HEK293T (cell line): ENCODE data around the gene HPS5.
"Not testable (repeated sequence)": the region's sequence is repeated elsewhere in the genome, so short reads cannot be mapped to it uniquely, and the experiment has no call there.

Experiments used
- CTCF ChIA-PET: fragments of 350-600 bp; formaldehyde crosslinking; extraction: SDS; loops from one replicate; lab custom pipeline; 2021; ENCODE audit warnings: antibody characterized with exemption, inconsistent platforms; lab: Yijun Ruan, JAX
- POLR2A ChIA-PET: fragments of 350-600 bp; formaldehyde crosslinking; extraction: SDS; loops from one replicate; lab custom pipeline; 2020; ENCODE audit warnings: antibody characterized with exemption, inconsistent platforms; lab: Yijun Ruan, JAX
- DNase-seq: peaks from one replicate; pipeline ENCODE4 v3.0.0; 2012; ENCODE audit warnings: mixed read lengths; ENCODE audit errors: extremely low spot score
- ARNT ChIP-seq: fragments of 450-650 bp; IDR thresholded peaks from 2 replicates; pipeline ENCODE4 v1.6.1; 2017; ENCODE audit warnings: mild to moderate bottlenecking
- BHLHE40 ChIP-seq: fragments of 450-650 bp; IDR thresholded peaks from 2 replicates; pipeline ENCODE4 v1.6.1; 2016; ENCODE audit warnings: mild to moderate bottlenecking, moderate library complexity, borderline replicate concordance
- CTBP1 ChIP-seq: fragments of 450-650 bp; IDR thresholded peaks from 2 replicates; pipeline ENCODE4 v1.6.1; 2016; ENCODE audit warnings: borderline replicate concordance
- ELF4 ChIP-seq: fragments of 450-650 bp; IDR thresholded peaks from 2 replicates; pipeline ENCODE4 v1.6.1; 2017; ENCODE audit warnings: antibody characterized with exemption
- FOXA1 ChIP-seq: fragments of 450-650 bp; IDR thresholded peaks from 2 replicates; pipeline ENCODE4 v1.6.1; 2016; ENCODE audit warnings: mild to moderate bottlenecking
- FOXK2 ChIP-seq: fragments of 450-650 bp; IDR thresholded peaks from 2 replicates; pipeline ENCODE4 v1.6.1; 2016; ENCODE audit warnings: mild to moderate bottlenecking
- FOXM1 ChIP-seq: fragments of 450-650 bp; IDR thresholded peaks from 2 replicates; pipeline ENCODE4 v1.6.1; 2017; ENCODE audit warnings: mild to moderate bottlenecking, borderline replicate concordance
- HDGF ChIP-seq: fragments of 450-650 bp; IDR thresholded peaks from 2 replicates; pipeline ENCODE4 v1.6.1; 2017; ENCODE audit warnings: antibody characterized with exemption, borderline replicate concordance
- L3MBTL2 ChIP-seq: fragments of 450-650 bp; conservative IDR thresholded peaks from 2 replicates; pipeline ENCODE4 v1.6.1; 2016; ENCODE audit warnings: mild to moderate bottlenecking
- LEF1 ChIP-seq: fragments of 450-650 bp; IDR thresholded peaks from 2 replicates; pipeline ENCODE4 v1.6.1; 2017; ENCODE audit warnings: mild to moderate bottlenecking, borderline replicate concordance
- NFRKB ChIP-seq: fragments of 450-650 bp; IDR thresholded peaks from 2 replicates; pipeline ENCODE4 v1.6.1; 2016; ENCODE audit warnings: mild to moderate bottlenecking, moderate library complexity
- PKNOX1 ChIP-seq: fragments of 450-650 bp; IDR thresholded peaks from 2 replicates; pipeline ENCODE4 v1.6.1; 2016
- SP1 ChIP-seq: fragments of 450-650 bp; IDR thresholded peaks from 2 replicates; pipeline ENCODE4 v1.6.1; 2017
- SUZ12 ChIP-seq: fragments of 450-650 bp; IDR thresholded peaks from 2 replicates; pipeline ENCODE4 v1.6.1; 2016; ENCODE audit warnings: mild to moderate bottlenecking
- TARDBP ChIP-seq: fragments of 450-650 bp; IDR thresholded peaks from 2 replicates; pipeline ENCODE4 v1.6.1; 2016
- ZNF384 ChIP-seq: fragments of 450-650 bp; IDR thresholded peaks from 2 replicates; pipeline ENCODE4 v1.6.1; 2016

Gene HPS5

GRCh38 chr11:18253233-18253632 is 68.7 kb downstream of the HPS5 start:
- DNase-seq, result no peak
- ChIA-PET CTCF (no interaction called here), POLR2A (interaction anchor here (1.3 kb wide), 1 partner anchor 141 kb away, joined by 4 read pairs; the partner anchor contains the start of gene LDHA)
- TF ChIP-seq SUZ12, result no peak
- no peak for TF ChIP-seq FOXA1
- TF ChIP-seq TARDBP, result no peak
- no peak for TF ChIP-seq BHLHE40
- TF ChIP-seq CTBP1, result no peak

- TF ChIP-seq FOXA1 (no peak), NFRKB (no peak), LEF1 (no peak), ELF4 (no peak), PKNOX1 (no peak), BHLHE40 (no peak), TARDBP (no peak), FOXK2 (no peak), FOXM1 (no peak), CTBP1 (no peak), L3MBTL2 (no peak), ZNF384 (no peak), SP1 (no peak), SUZ12 (no peak), ARNT (no peak), HDGF (no peak)
- POLR2A ChIA-PET, result no interaction called here
Measured at GRCh38 chr11:18248561-18248960, 73.4 kb downstream of the HPS5 start, which contains the start of gene SAA2. SAA2 (minus strand) TSS chr11:18248668; CDS start chr11:18248011, 657 bp downstream.

GRCh38 chr11:18247191-18247581 is 74.8 kb downstream of the HPS5 start:
- CTCF ChIA-PET, POLR2A ChIA-PET, DNase-seq: not testable (repeated sequence)

More at GRCh38 chr11:18248561-18248960, 73.4 kb downstream of the HPS5 start, which contains the start of gene SAA2:
- CTCF ChIA-PET, result no interaction called here
- no peak for DNase-seq

GRCh38 chr11:18246379-18247190 is 75.4 kb downstream of the HPS5 start:
- DNase-seq, POLR2A ChIA-PET, CTCF ChIA-PET: not testable (repeated sequence)

GRCh38 chr11:18245396-18245795 is 76.5 kb downstream of the HPS5 start:
- POLR2A ChIA-PET, result no interaction called here
- DNase-seq, result no peak
- CTCF ChIA-PET, result no interaction called here
- no peak for TF ChIP-seq FOXM1
- TF ChIP-seq CTBP1, result no peak
- TF ChIP-seq ELF4, result no peak
- no peak for TF ChIP-seq LEF1
- TF ChIP-seq L3MBTL2, result no peak
- no peak for TF ChIP-seq ARNT
- no peak for TF ChIP-seq BHLHE40
- no peak for TF ChIP-seq FOXK2
- TF ChIP-seq TARDBP, result no peak
- TF ChIP-seq ZNF384, result no peak
- TF ChIP-seq PKNOX1, result no peak
- TF ChIP-seq SP1, result no peak
- no peak for TF ChIP-seq SUZ12
- TF ChIP-seq HDGF, result no peak
- no peak for TF ChIP-seq NFRKB
- no peak for TF ChIP-seq FOXA1

- DNase-seq, result peak; percentile 71
- POLR2A ChIA-PET, result interaction anchor here (0.7 to 1.1 kb wide), 3 partner anchors 150 to 168 kb away, joined by 3 to 5 read pairs (median 3); partner anchors contain the start of genes LDHA and LDHC
- TF ChIP-seq CTBP1, result no peak
- no peak for TF ChIP-seq ARNT
- TF ChIP-seq TARDBP, result no peak
- no peak for TF ChIP-seq SUZ12
- CTCF ChIA-PET, result interaction anchor here (0.6 to 1.2 kb wide), 4 partner anchors 9 to 514 kb away, joined by 3 to 17 read pairs (median 3); no protein-coding TSS in a partner anchor
Measured at GRCh38 chr11:18243783-18244362, 78.1 kb downstream of the HPS5 start.

GRCh38 chr11:18239655-18240054 is 82.3 kb downstream of the HPS5 start:
- no peak for TF ChIP-seq ZNF384
- TF ChIP-seq L3MBTL2, result no peak
- TF ChIP-seq HDGF, result no peak
- no peak for TF ChIP-seq FOXA1
- no peak for TF ChIP-seq CTBP1
- no peak for TF ChIP-seq SP1
- ChIA-PET POLR2A (no interaction called here), CTCF (no interaction called here)
- no peak for DNase-seq
